HG02973 (cell line): ENCODE results near the gene SAFB.
"Not testable (repeated sequence)": the region's sequence is repeated elsewhere in the genome, so short reads cannot be mapped to it uniquely, and the experiment has no call there.

ENCODE experiments used
- ATAC-seq: cut with Tn5 transposase; IDR thresholded peaks from one replicate; pipeline ENCODE4 v1.9.1; 2021; ENCODE audit warnings: moderate library complexity; ENCODE audit not compliant: unreplicated experiment

The SAFB gene

GRCh38 chr19:5696196-5697021 is 73.5 kb downstream of the SAFB start:
- no peak for ATAC-seq

GRCh38 chr19:5697022-5697889 is 74.4 kb downstream of the SAFB start:
- ATAC-seq = no peak

GRCh38 chr19:5697890-5698634 is 75.2 kb downstream of the SAFB start:
- no peak for ATAC-seq

- no peak for ATAC-seq
Observed at GRCh38 chr19:5698635-5699422, 75.9 kb downstream of the SAFB start.

GRCh38 chr19:5700455-5701092 is 77.7 kb downstream of the SAFB start:
- ATAC-seq = no peak

GRCh38 chr19:5702053-5702410 is 79.1 kb downstream of the SAFB start:
- ATAC-seq = not testable (repeated sequence)

- no peak for ATAC-seq
Observed at GRCh38 chr19:5703819-5704818, 81.2 kb downstream of the SAFB start.

- no peak for ATAC-seq
Observed at GRCh38 chr19:5705552-5705951, 82.7 kb downstream of the SAFB start.

GRCh38 chr19:5706876-5707573 is 84.1 kb downstream of the SAFB start:
- ATAC-seq = no peak

GRCh38 chr19:5707576-5708575 is 85.0 kb downstream of the SAFB start:
- no peak for ATAC-seq

GRCh38 chr19:5711025-5711424 is 88.1 kb downstream of the SAFB start:
- ATAC-seq = no peak

GRCh38 chr19:5711713-5712161 is 88.9 kb downstream of the SAFB start:
- no peak for ATAC-seq

- no peak for ATAC-seq
Observed at GRCh38 chr19:5713228-5713627, 90.3 kb downstream of the SAFB start.

- ATAC-seq = no peak
Observed at GRCh38 chr19:5714816-5715215, 91.9 kb downstream of the SAFB start.

- no peak for ATAC-seq
Observed at GRCh38 chr19:5717215-5717935, 94.5 kb downstream of the SAFB start.
